GM12892 (cell line): ENCODE results near the gene HAND2.

Experiments used
- POLR2A ChIP-seq: IDR thresholded peaks from 2 replicates; pipeline ENCODE4 v1.6.1; 2011; ENCODE audit warnings: low read depth, low read length, control low read depth
- POLR2AphosphoS5 ChIP-seq: IDR thresholded peaks from 2 replicates; pipeline ENCODE4 v1.6.1; 2011; ENCODE audit warnings: low read depth, low read length, control low read depth
- TAF1 ChIP-seq: IDR thresholded peaks from 2 replicates; pipeline ENCODE4 v1.6.1; 2011; ENCODE audit warnings: low read depth, mild to moderate bottlenecking, control low read depth, low read length, borderline replicate concordance

DNA sequence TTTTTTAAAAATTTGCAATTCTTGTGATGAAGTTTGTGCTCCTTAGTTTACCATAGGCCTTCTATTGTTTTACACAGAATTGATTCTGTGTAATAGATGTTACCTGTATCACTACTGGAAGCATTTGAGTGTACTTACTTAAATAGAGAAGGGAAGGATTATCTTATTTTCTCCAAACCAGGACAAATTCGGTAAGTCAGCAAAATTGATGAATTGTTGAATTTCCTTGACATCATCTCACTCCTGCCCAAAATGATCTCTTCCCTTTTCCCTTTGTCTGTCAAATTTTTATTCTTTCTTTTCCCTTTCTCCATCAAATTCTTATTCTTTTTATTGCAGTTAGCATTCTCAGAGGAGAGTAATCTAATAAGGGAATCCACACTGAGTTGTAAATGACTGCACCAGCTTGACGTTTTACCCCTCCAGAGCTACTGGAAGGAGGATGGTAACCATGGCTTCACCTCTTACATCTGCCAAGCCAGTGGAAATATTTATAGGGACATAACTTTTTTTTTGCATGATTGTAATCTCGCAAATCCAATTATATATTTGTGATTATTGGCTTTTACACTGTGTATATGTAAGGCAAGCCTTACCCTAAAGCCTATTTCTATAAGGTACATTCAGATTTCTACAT, 42.6 kb upstream of the HAND2 start:
- TF ChIP-seq POLR2A (no peak), POLR2AphosphoS5 (no peak), TAF1 (no peak)
